GM20000 (cell line): ENCODE results near the gene RHOG.
"Not testable (repeated sequence)": the region's sequence is repeated elsewhere in the genome, so short reads cannot be mapped to it uniquely, and the experiment has no call there.

Source experiments
- DNase-seq: peaks from one replicate; pipeline ENCODE4 v3.0.0; 2012; ENCODE audit warnings: low spot score
- CTCF ChIP-seq: IDR thresholded peaks from 2 replicates; pipeline ENCODE4 v1.5.1; 2012; ENCODE audit warnings: mild to moderate bottlenecking, control low read depth; ENCODE audit errors: extremely low read depth, missing control alignments

The RHOG gene

GRCh38 chr11:3867209-3868091, 26.7 kb upstream of the RHOG start:
- TF ChIP-seq CTCF = no peak
- no peak for DNase-seq

GRCh38 chr11:3866836-3867208, 26.1 kb upstream of the RHOG start:
- no peak for TF ChIP-seq CTCF
- DNase-seq = no peak

- no peak for DNase-seq
- TF ChIP-seq CTCF = no peak
Observed at GRCh38 chr11:3866206-3866605, 25.4 kb upstream of the RHOG start.

- TF ChIP-seq CTCF = no peak
- no peak for DNase-seq
Observed at GRCh38 chr11:3865388-3866193, 24.8 kb upstream of the RHOG start.

GRCh38 chr11:3861683-3862082, 20.9 kb upstream of the RHOG start:
- no peak for TF ChIP-seq CTCF
- DNase-seq = no peak

- DNase-seq = not testable (repeated sequence)
Observed at GRCh38 chr11:3860898-3861393, 20.2 kb upstream of the RHOG start.

- DNase-seq = no peak
- no peak for TF ChIP-seq CTCF
Observed at GRCh38 chr11:3860375-3860774, 19.6 kb upstream of the RHOG start.
